HG03097 (cell line): Measurements from ENCODE around the gene FGF12.

Experiments used
- ATAC-seq: cut with Tn5 transposase; IDR thresholded peaks from one replicate; pipeline ENCODE4 v1.9.1; 2021; ENCODE audit not compliant: unreplicated experiment, low FRiP score

The FGF12 gene

DNA sequence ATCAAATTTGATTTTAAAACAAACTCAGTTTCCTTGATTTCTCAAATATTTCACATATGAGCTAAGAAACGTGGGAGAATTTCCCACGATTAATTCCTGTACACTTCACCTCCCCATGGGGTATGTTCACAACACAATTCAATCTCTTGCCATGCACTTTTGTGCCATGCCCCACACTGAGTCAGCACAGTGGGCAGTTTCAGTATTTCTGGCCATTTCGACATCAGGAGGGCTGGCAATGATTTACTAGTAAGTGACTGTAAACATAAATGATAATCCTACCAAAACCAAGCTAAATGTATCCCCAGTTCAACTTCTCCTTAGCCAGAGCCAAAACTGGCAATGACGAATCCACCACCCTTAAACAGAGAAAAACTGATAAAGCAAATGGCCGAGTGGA lies 293.6 kb downstream of the FGF12 start:
- no peak for ATAC-seq

DNA sequence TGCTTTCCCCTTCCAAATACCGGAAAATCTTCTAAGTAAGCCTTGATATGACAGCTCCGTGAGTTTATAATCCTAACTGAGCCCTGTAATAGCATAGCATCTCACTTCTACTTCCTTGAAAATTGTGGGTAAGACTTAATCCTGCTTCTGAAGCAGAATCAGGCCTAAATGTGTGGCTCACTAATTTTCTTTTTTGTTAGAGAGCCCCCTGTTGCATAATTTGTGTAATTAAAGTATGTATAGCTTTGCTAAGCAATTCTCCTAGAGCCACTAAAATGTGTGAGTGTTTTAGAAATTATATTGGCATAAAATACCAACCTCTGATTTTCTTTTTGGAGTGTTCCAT lies 304.4 kb downstream of the FGF12 start:
- no peak for ATAC-seq

DNA sequence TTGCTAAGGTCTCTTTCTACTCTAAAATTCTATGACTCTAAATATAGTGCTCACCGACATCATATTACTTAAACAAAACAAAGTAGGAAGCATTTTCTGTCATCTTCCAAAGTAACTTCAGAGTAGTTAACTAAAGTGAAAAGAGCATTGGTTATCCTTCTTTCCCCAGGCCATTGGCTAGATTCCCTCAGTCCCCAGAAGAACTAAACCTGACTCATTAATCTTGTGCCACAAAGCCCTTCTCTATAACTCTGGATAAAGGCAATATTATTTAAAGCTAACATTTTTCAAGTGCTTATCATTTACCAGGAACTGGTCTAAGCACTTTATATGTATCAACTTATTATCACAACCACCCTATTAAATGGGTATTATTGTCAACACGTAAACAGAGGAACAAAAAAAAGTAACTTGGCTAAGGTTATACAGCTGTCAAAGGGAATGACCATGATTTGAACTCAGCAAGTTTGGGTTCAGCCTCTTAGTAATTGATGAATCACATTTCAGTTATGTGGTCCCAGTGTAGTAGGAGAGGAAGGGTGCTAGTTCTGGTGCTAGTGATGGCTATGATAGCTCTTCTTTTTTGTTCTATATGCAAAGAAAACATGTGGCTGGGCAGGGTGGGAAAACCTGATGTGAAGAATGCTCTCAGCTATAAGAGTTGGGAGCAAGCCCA lies 304.9 kb downstream of the FGF12 start:
- ATAC-seq: no peak

DNA sequence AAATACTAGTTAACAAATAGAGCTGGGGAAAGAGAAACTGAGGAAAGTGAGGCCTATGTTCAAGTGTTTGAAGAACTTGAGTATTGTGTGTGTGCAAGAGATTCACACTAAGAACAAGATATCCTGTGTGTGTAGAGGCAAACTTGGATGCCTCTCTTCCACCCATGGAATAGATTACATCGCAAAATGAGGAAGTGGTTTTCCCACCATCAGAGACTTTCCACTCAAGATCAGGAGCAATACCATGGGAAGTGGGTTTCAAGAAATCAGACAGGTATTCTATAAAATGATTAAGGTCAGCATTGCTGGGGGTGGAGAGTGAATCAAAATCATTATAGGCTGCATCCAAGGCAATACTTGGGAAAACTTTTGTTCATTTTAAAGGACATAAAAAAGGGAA lies 308.0 kb downstream of the FGF12 start:
- no peak for ATAC-seq

DNA sequence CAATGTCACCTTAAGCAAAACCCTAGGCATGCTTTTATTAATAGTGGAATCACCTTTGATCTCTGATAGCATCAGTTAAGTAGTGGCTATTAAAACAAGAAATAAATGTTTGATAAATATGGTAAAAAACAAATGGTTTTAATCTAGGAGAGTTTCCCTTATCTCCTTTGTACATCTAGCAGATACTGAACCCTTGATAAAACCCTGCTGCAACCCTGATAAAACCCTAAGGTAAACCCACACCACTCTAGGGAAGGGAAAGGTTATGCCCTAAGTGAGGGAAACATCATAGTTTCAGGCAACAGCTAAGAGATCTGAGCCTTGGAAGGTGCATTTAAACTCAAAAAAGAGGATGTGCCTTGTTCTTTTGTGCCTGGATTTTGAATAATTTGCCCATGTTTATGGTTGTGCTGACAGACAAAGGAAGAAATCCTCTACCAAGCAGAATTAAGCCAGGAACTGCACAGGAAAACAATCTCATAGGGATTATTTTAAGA lies 309.7 kb downstream of the FGF12 start:
- ATAC-seq: no peak

DNA sequence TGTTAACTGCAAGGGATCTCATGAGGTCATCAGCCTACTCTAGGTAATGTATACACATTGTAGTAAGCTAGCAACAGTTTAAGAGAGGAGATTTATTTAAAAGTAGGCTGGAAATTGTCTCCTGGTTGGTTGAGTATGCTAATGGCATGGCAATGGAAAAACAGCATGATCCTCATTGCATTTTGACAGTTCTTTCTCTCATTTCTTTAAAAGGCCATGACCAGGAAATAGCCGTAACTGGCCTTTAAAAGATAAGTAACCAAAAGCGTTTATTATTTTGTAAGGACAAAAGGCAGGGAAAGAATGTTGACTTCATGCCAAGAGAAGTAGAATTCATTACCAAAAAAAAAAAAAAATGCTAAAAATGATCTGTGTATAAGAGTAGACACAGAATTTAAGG lies 310.3 kb downstream of the FGF12 start:
- ATAC-seq: no peak

DNA sequence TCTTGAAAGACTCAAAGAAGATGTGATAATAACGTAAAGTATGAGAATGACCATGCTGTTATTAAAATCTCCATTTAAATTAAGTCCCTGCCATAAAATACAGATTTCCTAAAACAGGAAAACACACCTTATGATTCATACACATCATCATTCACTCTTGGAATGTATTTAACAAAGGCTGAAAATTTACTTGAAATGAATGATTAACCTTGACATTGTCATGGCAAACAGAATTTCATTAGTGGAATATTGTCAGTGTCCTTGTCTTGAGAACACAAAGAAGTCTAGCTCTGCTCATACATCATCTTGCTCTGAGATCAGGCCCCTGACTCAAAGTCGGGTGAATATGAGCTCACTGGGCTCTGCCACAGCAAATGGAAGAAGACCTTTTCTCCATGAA lies 313.9 kb downstream of the FGF12 start:
- ATAC-seq: no peak

DNA sequence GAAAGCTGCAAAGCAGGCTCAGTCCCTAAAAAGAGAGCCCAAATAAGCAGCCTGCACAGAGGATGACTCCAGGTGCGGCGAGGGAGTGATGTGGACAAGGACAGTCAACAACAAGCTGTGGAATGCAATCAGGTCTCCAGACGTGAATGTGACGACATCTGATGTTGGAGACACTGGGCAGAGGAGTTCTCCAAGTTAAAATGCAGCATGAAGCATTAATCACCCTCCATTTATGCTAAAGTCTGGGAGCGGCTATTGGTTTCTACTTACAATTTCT lies 316.7 kb downstream of the FGF12 start:
- ATAC-seq: no peak

DNA sequence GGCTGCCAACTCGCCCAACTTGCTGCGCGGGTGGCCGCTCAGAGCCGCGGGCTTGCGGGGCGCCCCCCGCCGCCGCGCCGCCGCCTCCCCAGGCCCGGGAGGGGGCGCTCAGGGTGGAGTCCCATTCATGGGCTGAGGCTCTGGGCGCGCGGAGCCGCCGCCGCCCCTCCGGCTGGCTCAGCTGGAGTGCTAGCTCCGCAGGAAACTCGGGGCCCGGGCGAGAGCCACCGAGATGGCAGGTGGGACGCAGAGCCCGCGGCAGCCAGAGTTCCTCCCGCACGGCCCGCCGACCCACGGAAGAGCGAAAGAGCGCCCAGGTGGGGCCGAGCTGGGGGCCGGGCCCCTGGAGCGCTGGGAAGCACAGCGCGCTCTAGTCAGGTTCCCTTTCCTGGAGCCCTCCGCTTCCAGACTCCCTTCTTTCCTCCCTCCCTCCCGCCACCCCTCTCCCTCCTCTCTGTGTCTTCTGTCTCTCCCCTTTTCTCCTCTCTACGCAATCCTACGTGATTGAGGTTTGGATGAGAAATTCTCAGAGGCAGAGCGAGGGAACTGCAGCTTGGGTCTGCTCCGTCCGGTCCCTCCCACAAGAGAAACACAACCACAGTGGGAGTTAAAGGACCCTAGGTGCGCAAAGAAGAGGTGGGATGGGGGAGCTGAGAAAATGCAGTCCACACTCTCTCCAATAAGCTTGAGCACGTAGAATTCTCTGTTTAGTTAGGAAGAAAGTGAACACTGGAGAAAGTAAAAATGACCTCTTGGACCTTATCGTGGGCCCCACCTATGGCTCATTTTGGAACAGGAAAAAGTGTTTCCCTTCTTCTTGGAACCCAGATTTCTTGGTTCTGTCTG lies 317.3 kb downstream of the FGF12 start:
- ATAC-seq: no peak

DNA sequence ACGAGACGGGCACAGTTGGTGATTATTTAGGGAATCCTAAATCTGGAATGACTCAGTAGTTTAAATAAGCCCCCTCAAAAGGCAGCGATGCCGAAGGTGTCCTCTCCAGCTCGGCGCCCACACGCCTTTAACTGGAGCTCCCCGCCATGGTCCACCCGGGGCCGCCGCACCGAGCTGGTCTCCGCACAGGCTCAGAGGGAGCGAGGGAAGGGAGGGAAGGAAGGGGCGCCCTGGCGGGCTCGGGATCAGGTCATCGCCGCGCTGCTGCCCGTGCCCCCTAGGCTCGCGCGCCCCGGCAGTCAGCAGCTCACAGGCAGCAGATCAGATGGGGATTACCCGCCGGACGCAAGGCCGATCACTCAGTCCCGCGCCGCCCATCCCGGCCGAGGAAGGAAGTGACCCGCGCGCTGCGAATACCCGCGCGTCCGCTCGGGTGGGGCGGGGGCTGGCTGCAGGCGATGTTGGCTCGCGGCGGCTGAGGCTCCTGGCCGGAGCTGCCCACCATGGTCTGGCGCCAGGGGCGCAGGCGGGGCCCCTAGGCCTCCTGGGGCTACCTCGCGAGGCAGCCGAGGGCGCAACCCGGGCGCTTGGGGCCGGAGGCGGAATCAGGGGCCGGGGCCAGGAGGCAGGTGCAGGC lies 318.0 kb downstream of the FGF12 start:
- no peak for ATAC-seq

DNA sequence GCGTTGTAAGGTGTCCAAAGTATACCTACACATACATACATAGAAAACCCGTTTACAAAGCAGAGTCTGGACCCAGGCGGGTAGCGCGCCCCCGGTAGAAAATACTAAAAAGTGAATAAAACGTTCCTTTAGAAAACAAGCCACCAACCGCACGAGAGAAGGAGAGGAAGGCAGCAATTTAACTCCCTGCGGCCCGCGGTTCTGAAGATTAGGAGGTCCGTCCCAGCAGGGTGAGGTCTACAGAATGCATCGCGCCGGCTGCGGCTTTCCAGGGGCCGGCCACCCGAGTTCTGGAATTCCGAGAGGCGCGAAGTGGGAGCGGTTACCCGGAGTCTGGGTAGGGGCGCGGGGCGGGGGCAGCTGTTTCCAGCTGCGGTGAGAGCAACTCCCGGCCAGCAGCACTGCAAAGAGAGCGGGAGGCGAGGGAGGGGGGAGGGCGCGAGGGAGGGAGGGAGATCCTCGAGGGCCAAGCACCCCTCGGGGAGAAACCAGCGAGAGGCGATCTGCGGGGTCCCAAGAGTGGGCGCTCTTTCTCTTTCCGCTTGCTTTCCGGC lies 318.6 kb downstream of the FGF12 start:
- ATAC-seq: no peak

DNA sequence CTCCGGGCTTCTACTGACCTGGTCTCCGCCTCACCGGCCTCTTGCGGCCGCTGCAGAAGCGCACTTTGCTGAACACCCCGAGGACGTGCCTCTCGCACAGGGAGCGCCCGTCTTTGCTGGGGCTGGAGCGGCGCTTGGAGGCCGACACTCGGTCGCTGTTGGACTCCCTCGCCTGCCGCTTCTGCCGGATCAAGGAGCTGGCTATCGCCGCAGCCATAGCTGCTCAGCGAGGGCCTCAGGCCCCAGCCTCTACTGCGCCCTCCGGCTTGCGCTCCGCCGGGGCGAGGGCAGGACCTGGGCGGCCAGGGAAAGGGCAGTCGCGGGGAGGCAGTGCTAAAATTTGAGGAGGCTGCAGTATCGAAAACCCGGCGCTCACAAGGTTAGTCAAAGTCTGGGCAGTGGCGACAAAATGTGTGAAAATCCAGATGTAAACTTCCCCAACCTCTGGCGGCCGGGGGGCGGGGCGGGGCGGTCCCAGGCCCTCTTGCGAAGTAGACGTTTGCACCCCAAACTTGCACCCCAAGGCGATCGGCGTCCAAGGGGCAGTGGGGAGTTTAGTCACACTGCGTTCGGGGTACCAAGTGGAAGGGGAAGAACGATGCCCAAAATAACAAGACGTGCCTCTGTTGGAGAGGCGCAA lies 319.2 kb downstream of the FGF12 start:
- ATAC-seq: no peak

DNA sequence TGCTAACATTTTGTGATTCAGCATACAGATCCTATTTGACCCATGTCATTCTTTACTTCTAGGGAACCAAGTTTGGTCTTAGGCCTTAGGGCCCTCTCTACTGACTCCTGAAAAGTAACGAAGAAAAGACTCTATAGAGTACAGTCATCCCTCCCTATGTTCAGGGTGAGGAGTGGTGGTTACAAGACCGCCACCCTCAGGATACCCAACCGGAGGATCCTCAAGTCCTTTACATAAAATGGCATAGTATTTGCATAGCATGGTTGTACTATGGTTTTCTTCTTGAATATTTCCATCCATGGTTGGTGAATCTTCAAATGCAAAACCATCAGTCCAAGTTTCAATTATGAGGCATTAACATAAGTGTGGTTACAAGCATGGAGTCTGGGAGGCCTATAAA lies 327.6 kb downstream of the FGF12 start:
- ATAC-seq: no peak

DNA sequence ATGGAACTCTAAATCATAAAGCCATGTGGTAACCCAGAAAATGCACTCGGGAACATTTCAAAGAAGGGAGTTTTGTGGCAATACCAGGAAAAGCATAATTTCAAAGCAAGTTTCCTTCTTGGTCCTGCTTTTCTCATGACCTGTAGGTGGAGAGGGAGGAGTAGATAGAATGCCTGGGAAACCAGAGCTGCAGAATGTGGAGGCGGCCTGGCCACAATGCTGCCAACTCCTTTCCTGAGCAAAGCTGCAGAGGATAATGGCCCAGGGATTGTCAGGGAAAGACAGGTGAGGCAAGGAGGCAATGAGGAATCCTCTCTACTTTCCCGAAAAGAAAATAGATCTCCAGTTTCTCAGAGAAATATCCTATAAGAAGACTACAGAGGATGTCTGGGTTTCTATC lies 330.3 kb downstream of the FGF12 start:
- ATAC-seq: no peak

DNA sequence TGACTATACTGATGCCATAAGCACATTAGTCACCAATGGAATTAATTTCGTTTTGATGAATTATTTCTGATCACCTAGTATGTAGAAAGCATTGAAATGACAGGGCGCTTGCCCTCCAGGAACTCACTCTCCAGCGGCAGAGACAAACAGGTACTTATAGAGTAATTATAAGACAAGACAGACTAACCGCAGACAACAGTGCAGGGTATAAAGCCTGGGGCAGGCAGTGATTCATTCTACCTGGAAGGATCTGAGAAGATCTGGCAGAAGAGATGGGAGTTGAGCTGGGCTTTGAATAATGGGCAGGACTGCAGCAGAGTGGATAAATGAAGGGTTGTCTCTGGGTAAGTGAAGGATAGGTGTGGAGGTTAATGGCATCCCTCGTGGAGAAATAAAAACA lies 331.8 kb downstream of the FGF12 start:
- ATAC-seq: no peak

DNA sequence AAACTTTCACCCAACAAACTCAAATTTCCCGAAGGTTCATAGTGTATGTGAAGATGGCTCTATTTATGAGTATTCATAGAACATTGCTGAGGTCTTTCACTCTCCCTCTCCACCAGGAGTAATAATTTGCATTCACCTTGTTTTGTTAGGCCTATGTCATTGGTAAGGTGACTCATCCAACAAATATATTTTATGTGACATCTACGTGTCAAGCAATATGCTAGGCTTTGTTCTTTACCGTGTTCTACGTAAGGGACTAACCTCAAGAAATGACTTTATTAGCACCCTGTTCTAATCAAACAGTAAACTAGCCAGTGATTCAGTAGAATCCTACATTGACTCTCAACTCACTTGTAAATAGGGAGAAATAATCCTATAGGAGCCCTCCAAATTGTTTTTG lies 334.4 kb downstream of the FGF12 start:
- ATAC-seq: no peak

DNA sequence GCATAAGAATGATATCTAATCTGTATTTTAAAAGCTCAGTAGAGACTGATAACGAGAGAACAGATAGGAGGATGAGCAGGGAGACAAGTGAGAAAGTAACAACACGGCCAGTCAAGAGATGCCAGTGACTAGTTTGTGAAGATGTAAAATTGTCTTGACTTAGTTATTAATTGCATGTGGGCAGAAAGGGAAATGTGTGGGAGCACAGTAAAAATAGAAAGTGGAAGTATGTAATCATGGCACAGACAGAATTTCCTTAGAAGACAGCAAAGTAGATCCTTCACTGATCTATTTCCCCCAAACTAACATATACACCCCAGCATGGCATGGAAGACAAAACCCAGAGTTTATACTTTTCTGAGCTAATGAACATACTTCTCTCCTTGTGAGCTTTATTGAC lies 344.5 kb downstream of the FGF12 start:
- no peak for ATAC-seq

DNA sequence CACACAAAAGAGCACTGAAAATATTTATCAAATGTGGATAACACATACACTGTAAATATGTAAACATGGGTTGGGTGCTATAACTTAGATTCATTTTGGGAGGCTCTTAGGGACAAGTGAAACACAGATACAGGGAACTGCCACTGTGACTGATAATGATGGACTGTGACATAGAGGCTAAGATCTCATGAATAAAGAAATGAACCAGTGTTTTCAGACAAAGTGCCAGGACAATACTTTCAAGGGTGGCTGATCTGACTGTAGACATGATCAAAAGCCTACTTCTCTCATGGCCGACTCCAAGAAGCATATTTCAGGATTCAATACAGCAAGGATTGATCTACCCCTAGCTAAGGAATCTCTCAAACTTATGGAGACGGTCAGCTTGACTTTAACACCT lies 353.8 kb downstream of the FGF12 start:
- ATAC-seq: no peak

DNA sequence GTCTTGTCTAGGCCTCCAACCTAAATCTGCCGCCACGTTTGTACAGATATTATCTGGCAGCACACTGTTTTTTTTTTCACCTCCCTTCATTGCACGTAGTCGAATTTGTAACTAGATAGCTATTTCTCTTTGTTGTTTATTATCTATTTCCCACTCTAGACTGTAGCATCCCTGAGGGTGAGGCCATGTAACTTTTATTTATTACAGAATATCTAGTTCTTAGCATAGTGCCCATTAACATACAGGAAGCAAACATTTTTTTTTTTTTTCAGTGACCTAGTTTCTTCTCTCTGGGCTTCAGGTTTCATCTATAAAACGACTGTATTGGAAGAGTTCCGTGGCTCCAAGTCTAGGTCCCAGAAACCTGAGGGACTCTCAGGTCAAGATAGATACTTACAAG lies 354.3 kb downstream of the FGF12 start:
- no peak for ATAC-seq

DNA sequence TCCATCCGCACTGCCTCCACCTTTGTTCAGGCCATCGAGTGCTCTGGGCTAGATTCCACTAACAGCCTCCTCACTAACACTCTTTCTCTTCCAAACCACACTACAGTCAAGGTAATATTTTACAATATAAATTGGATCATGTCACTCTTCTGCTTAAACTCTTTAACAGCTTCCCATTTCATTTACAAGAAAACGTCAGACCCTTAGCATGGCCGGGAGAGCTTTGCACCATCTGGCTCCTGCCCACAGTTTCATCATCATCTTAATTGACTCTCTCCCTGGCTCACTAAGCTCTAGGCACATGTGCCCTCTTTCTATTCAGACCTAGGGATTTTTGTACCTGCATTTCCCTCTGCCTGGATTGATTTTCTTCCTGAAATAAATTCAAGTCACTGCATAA lies 354.7 kb downstream of the FGF12 start:
- no peak for ATAC-seq

DNA sequence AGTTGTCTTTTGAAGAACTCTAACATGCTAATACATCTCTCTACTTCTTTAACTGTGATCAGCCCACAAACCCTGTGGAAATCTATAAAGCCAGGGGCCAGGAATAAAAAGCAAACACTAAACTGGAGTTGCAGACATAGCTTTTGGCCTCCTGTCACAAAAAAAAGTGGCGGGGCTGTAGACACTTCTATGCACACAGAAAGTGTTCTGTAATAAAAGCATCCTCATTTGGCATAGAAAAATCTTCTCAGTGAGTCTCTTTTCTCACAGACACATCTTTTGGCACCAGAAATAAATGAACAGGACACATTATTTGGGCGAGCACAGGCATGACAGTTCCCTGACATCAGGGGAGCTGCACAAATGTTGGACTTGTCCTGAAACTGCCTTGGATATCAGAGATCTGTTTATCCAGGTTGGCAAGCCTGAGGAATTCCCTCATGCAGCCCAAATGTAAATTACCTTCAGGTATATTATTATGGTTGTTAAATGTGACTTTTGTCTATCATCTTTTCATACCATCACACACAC lies 355.4 kb downstream of the FGF12 start:
- no peak for ATAC-seq
